Measurements from ENCODE around the gene KCNQ1.

KCNQ1 gene

DNA sequence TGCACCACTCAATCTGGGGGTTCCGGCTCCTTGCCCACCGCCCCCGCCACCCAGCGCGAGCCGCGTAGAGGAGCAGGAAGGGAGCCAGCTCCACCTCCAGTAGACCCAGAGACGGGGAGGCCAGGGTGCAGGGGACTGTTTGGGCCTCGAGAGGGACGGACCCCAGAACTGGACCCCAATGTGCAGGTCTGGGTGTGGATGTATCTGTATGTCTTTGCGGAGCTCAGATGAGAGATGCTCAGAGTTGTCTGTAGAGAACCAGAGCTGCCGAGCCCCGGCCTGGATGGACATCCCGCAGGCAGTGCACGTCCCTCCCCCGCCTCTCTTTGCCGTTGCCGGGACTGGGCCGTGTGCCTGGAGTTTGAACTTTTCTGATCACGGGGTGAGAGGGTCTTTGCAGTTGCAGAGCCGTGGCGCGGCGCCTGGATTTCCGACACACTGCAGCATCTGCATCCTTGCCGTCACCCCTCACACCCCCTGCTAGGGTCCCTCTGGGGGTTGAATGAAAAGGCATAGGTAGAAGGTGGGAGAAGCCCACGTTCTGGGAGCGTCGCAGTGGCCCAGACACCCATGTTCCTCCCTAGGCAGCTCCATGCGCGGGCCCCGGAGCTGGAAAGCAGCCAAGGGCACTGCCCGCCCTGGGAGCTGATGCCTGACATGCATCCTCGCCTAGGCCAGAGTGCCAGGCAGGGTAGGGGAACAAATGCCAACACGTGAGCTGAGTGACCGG, 105.2 kb downstream of the KCNQ1 start:
- no peak overlapping the region for H3K27ac Mint-ChIP-seq
- H3K4me1 Mint-ChIP-seq, result no peaks in the 10 kb centered on the region
- H3K4me3 Mint-ChIP-seq, result no peak overlapping the region
- DNase-seq (ENCODE audit: low spot score in 2 of 2), result no peak
- H3K36me3 Mint-ChIP-seq, result no peaks in the 10 kb centered on the region
- no peak for ATAC-seq
- no peaks in the 10 kb centered on the region for H3K9me3 Mint-ChIP-seq

DNA sequence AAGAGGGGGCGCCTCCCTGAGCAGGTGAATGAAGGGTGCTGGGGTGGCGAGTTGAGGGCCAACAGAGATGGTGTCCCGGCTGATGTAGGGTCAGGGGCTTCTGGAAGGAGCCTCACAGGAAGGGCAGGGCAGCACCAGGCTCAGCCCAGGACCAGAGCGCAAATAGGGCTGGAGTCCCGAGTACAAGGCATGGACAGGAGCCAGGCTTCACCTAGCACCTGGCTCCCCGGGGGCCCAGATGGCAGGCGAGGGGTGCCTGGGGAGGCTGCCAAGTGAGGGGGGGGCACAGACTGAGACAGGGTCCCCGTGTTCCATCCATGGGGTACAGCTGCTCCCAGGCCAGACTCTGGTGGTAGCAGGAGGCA, 105.8 kb downstream of the KCNQ1 start:
- DNase-seq (ENCODE audit: low spot score in 2 of 2) (no peak), ATAC-seq (no peak)
- H3K4me3 Mint-ChIP-seq, result no peak overlapping the region
- H3K4me1 Mint-ChIP-seq, result no peaks in the 10 kb centered on the region
- no peak overlapping the region for H3K27ac Mint-ChIP-seq
- H3K9me3 Mint-ChIP-seq, result no peaks in the 10 kb centered on the region
- no peaks in the 10 kb centered on the region for H3K36me3 Mint-ChIP-seq

DNA sequence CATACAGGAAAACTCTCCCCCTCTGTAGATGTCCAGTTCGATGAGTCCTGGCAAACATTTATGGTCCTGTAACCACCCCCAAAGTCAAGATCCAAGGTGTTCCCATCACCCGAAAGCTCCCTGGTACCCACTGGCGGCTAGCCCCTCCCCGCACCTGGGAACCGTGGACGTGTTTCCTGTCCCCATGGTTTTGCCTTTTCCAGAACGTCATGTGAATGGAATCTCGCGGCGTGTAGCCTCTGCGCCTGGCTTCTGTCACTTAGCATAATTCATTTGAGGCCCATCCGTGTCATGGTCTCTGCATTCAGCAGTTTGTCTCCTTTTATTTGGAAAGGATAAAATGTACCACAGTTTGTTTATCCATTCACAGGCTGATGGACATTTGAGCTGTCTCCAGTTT, 106.3 kb downstream of the KCNQ1 start:
- ATAC-seq, result no peak
- no peaks in the 10 kb centered on the region for H3K4me1 Mint-ChIP-seq
- H3K4me3 Mint-ChIP-seq, result no peak overlapping the region
- no peaks in the 10 kb centered on the region for H3K9me3 Mint-ChIP-seq
- no peak for DNase-seq (ENCODE audit: low spot score in 2 of 2)
- H3K27ac Mint-ChIP-seq, result no peak overlapping the region
- H3K36me3 Mint-ChIP-seq, result no peaks in the 10 kb centered on the region

DNA sequence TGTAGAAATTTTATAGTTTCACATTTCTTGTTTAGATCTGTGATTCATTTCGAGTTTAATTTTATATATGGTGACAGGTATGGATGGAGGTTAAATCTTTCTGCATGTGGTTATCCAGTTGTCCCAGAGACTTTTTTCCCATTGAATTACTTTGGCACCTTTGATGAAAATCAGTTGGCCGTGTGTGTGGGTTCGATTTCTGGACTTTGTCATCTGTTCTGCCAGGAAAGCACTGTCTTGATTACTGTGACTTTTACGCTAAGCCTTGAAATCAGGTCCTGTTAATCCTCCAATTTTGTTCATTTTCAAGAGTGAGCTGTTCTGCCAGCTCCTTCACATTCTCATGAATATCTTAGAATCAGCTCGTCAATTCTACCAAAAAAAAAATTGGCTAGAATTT, 107.4 kb downstream of the KCNQ1 start:
- ATAC-seq (no peak), DNase-seq (ENCODE audit: low spot score in 2 of 2) (no peak)
- H3K27ac Mint-ChIP-seq, result no peak overlapping the region
- H3K9me3 Mint-ChIP-seq, result no peaks in the 10 kb centered on the region
- H3K4me3 Mint-ChIP-seq, result no peak overlapping the region
- H3K36me3 Mint-ChIP-seq, result no peaks in the 10 kb centered on the region
- H3K4me1 Mint-ChIP-seq, result no peaks in the 10 kb centered on the region

DNA sequence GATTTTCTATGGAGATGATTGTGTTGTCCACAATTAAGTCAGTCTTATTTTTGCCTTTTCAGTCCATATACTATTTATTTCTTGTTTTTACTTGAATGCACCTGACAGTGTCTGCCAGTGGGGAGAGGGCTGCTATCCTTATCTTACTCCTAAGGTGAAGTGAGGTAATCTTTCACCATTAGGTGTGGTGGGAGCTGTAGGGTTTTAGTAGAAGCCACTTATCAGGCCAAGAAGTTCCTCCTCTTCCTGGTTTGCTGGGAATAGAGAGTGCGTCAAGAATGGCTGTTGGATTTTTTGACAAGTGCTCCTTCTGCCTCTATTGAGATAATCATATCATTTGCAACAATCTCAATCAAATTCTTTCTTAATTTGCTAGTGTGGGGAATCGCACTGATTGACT, 108.4 kb downstream of the KCNQ1 start:
- H3K4me1 Mint-ChIP-seq, result no peaks in the 10 kb centered on the region
- no peaks in the 10 kb centered on the region for H3K9me3 Mint-ChIP-seq
- no peak overlapping the region for H3K27ac Mint-ChIP-seq
- H3K36me3 Mint-ChIP-seq, result no peaks in the 10 kb centered on the region
- H3K4me3 Mint-ChIP-seq, result no peak overlapping the region
- no peak for DNase-seq (ENCODE audit: low spot score in 2 of 2)
- ATAC-seq, result no peak

DNA sequence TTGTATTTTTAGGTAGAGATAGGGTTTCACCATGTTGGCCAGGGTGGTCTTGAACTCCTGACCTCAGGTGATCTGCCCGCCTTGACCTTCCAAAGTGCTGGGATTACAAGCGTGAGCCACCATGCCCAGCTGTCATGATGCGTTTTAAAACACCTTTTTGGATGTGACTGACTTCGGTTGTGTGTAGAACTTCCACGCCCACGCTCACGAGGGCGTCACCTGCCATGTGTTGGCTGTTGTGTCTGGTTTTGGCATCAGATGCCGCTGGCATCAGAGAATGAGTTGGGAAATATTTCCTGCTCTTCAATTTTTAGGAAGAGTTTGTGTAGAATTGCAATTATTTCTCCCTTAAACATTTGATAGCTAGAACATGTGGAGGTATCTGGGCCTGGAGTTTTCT, 109.1 kb downstream of the KCNQ1 start:
- H3K4me1 Mint-ChIP-seq, result no peaks in the 10 kb centered on the region
- no peak overlapping the region for H3K4me3 Mint-ChIP-seq
- H3K9me3 Mint-ChIP-seq, result no peaks in the 10 kb centered on the region
- no peak overlapping the region for H3K27ac Mint-ChIP-seq
- H3K36me3 Mint-ChIP-seq, result no peaks in the 10 kb centered on the region
- DNase-seq (ENCODE audit: low spot score in 2 of 2), result no peak
- ATAC-seq, result no peak

DNA sequence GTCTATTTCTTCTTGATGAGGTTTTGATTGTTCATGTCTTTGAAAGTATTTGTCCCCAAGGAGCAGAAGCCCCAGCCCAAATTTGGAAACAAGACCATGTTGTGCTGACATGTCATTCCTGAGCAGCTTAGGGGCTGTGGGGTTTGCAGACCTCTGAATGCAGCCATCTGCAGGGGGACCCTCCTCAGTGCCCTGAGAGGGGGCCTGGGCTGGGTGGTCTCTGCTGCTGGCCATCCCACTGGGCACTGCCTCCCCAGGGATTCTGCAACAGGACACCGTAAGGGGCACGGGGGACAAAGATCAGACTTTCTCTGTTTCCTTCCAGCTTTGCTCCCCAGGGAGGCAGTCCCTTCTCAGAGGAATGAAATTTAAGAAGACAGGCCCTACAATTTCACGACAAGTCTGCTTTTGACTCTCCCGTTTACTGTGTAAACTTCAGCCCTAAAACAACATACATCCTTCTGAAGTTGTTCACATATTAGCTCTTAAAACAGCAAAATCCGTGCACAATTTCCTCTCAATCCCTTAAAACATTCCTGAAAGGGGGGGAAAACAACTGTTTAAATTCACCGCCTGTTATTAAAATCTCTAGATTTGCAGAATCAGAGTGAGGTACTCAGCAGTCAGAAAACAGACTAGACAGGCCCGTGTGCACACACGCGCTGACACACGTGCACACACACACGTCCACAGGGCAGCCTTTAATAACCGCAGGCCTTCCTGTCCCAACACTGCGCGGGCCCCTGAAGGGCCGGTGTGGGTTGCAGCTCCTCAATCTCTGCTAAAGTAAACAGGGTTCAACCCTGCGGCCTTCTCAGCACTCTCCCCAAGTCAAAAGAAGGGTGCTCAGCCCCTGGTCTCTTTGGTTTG, 109.8 kb downstream of the KCNQ1 start:
- Mint-ChIP-seq H3K4me1 (no peaks in the 10 kb centered on the region), H3K27ac (no peak overlapping the region), H3K9me3 (no peaks in the 10 kb centered on the region)

DNA sequence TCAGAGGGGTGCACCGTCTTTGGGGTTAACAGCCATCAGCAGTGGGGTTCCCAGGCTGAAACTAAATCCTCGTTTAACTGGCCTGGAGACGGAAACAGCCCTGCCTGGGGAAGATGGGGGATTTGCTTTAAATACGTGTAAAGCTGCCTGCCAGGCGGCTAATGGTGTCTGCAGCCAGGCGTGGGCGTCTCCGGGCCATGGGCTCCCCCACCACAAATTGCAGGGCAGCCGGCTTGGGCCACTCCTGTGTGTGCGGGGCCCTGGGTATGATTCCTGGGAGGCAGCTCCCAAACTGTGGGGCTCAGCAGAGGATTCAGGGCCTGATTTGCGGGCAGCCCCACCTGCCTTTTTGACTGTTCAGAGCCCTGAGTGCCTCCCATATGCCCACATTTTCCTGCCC, 110.5 kb downstream of the KCNQ1 start:
- no peaks in the 10 kb centered on the region for H3K9me3 Mint-ChIP-seq
- ATAC-seq, result no peak
- no peak overlapping the region for H3K27ac Mint-ChIP-seq
- H3K4me1 Mint-ChIP-seq, result no peaks in the 10 kb centered on the region
- H3K36me3 Mint-ChIP-seq, result no peaks in the 10 kb centered on the region
- no peak overlapping the region for H3K4me3 Mint-ChIP-seq
- DNase-seq (ENCODE audit: low spot score in 2 of 2), result no peak

More for the DNA sequence above, 109.8 kb downstream of the KCNQ1 start:
- H3K36me3 Mint-ChIP-seq, result no peaks in the 10 kb centered on the region
- ATAC-seq (no peak), DNase-seq (ENCODE audit: low spot score in 2 of 2) (no peak)
- H3K4me3 Mint-ChIP-seq, result no peak overlapping the region

DNA sequence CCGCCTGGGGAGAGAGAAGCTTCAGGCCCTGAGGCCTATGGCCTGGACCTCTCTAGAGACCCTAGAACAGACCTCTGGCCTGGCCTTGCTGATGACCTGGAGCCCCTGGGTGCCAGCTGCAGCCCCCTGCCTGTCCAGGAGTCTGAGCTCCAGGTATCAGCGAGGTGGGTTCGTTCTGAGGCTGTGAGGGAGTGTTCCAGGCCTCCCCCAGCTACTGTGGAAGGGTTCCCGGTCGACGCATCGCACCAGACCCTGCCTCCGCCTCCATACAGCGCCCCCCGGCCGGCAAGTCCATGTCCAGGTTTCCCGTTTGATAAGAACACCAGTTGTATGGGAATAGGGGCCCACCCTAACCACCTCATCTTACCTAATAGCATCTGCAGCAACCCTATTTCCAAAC, 111.1 kb downstream of the KCNQ1 start:
- Mint-ChIP-seq H3K4me3 (no peak overlapping the region), H3K27ac (no peak overlapping the region), H3K4me1 (no peaks in the 10 kb centered on the region), H3K9me3 (no peaks in the 10 kb centered on the region), H3K36me3 (no peaks in the 10 kb centered on the region)
- ATAC-seq (no peak), DNase-seq (ENCODE audit: low spot score in 2 of 2) (no peak)

DNA sequence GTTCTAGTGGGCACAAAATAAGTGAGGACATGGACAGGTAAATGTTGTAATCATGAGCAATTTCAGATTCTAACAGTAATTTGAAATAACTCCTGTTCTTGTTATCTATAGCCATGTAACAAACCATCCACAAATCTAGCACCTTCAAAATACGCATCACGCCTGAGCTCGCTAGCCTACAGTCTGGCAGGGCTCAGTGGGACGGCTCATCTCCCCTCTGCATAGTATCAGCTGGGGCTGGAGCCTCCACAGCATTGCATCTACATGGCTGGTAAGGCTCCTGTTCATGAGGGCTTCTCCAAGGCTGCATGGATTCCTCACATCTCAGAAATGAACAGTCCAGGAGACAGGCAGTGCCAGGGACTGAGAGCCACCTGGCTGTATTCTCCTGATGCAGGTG, 112.6 kb downstream of the KCNQ1 start:
- Mint-ChIP-seq H3K36me3 (no peaks in the 10 kb centered on the region), H3K4me3 (no peak overlapping the region), H3K9me3 (no peaks in the 10 kb centered on the region), H3K4me1 (no peaks in the 10 kb centered on the region), H3K27ac (no peak overlapping the region)
- ATAC-seq (no peak), DNase-seq (ENCODE audit: low spot score in 2 of 2) (no peak)

DNA sequence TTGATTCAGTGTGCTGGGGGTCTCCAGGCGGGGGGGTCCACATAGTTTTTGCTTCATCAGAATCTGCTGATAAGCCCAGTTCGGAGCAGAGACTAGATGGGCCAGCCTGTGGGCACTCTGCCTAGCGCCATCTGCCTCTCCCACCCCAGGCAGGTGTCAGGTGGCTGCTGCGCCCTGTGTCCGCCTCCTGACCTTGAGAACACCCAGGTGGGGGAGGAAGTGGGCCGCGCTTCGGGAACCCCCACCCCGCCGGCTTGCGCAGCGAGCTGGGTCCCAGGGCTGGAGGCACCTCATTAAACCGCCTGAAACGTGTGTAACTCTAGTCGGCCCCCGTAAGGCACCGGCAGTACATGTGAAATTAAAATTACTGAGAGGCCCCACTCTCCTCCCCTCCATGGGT, 113.6 kb downstream of the KCNQ1 start:
- H3K36me3 Mint-ChIP-seq, result no peaks in the 10 kb centered on the region
- ATAC-seq (no peak), DNase-seq (ENCODE audit: low spot score in 2 of 2) (no peak)
- H3K27ac Mint-ChIP-seq, result no peak overlapping the region
- no peak overlapping the region for H3K4me3 Mint-ChIP-seq
- H3K4me1 Mint-ChIP-seq, result no peaks in the 10 kb centered on the region
- H3K9me3 Mint-ChIP-seq, result no peaks in the 10 kb centered on the region

DNA sequence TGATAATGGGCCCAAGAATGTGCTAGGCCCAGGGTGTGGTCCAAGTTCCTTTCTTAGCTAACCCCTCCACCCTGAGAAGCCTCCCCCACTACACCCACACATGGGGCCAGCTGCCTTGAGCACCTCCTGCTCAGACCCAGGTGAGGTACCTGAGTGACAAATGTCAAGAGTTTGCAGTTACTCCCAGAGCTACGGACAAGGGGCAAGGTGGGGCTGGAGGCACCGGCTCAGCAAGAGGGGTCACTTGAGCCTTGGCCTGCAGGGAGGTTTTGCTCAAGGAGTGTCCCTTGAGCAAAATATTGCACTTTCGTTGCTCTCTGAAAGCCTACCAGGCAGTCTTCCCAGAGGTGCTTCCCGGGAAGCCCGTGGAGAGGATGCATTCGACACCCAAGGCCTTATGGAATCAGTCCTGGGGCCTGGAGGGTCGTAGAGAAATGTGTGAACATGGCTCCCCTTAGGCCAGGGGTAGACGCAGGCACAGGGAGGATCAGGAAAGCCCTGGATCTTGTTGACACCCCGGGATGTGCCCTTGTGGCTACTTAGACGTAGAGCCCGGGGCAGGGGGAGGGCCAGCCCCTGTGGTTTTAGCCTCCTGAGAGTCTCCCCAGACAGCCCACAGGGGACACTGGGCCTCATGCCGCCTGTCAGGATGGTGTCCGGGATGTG, 114.2 kb downstream of the KCNQ1 start:
- Mint-ChIP-seq H3K36me3 (no peaks in the 10 kb centered on the region), H3K27ac (no peak overlapping the region), H3K9me3 (no peaks in the 10 kb centered on the region), H3K4me1 (no peaks in the 10 kb centered on the region), H3K4me3 (no peak overlapping the region)
- ATAC-seq (no peak), DNase-seq (ENCODE audit: low spot score in 2 of 2) (no peak)

DNA sequence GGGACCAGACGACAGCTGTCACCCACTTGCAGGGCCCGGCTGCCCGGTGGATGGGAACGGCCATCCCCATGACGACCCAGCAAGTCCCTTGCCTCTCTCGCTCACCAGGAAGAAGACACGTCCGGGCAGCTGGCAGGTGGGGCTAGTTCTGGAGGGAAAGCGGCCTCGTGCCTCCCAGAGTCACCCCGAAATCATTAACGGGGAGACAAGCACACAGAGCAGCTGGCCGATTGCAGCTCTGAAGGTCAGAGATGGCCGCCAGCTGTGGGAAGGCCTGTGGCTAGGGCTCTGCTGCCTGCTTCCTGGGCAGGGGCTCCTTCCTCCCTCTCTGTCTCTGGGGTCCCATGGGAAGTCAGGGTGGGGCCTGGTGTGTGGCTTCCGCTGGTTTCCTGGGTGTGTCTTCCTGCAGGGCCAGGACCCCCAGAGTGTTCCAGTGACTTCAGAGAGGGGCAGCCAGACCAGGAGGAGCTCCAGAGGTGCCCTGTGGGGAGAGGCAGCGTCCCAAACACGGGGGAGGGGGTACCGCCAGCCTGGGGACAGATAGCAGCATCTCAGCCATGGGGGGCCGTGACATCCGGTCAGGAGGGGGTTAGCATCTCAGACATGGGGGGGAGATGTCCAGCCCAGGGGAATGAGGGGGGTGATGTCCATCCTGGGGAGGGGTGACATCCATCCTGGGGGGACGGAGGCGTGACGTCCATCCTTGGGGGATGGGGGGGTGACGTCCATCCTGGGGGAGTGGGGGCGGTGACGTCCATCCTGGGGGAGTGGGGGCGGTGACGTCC, 114.9 kb downstream of the KCNQ1 start:
- H3K4me1 Mint-ChIP-seq, result no peaks in the 10 kb centered on the region
- H3K27ac Mint-ChIP-seq, result no peak overlapping the region
- H3K9me3 Mint-ChIP-seq, result no peaks in the 10 kb centered on the region
- H3K4me3 Mint-ChIP-seq, result no peak overlapping the region
- ATAC-seq, result no peak
- DNase-seq (ENCODE audit: low spot score in 2 of 2), result no peak
- no peaks in the 10 kb centered on the region for H3K36me3 Mint-ChIP-seq

DNA sequence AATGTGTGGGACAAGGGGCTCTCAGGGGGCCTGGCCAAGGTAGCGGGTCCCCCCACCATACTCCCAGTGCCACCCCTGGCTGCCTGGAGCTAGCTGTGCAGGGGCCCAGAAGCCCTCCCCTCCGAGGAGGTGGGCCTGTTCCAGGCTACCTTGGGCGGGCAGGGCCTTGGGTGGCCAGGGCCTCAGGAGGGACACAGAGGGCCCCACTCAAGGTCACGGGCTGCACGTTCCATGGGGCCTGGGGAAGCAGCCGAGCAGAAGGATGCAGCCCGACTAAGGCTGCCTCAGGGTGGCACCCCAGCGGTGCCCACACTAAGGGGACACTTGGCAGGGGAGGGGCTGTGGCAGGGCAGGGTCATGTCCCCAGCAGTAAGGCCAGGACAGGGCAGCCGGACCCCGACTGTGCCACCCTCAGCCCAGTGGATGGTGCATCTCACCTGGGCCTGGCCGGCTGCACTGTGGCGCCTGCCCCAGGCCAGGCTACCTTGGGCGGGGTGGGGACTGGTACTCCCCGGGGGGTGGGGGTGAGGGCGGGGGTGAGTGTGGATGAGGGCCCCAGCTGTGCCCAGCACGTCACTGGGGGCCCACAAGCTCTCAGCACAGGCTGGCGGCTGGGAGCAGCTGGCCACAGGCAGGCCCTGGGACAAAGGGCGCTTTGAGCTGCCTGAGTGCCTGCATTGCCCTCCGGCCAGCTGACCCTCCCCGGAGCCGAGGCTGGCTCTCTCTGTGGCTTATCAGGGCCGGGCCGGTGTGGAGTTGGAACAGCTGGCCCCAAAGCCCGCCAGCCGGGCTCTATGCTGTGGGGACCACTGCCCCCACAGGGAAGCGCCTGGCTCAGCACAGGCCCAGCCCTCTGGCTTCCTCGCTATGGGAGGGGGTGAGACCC, 117.1 kb downstream of the KCNQ1 start:
- Mint-ChIP-seq H3K36me3 (no peaks in the 10 kb centered on the region), H3K27ac (no peak overlapping the region), H3K4me3 (no peak overlapping the region), H3K9me3 (no peaks in the 10 kb centered on the region), H3K4me1 (peaks cover 4% of the 10 kb centered on the region)
- peak; percentile 4 for ATAC-seq
- DNase-seq (ENCODE audit: low spot score in 2 of 2), result no peak

DNA sequence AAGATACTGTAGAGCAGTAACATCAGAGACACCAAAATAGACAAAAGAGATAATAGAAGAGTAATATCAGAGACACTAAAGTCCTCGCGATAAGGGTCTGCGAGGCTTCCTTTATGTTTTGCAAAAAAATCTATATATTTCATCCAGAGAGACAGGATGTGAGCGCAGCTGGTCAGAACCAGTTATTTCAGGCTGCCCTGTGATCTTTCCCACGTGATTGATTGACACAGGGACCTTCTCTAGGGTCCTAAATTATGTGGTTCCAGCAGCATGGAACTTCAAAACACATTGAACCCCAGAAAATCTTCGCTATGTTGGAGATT, 118.0 kb downstream of the KCNQ1 start:
- H3K27ac Mint-ChIP-seq, result no peak overlapping the region
- no peak for ATAC-seq
- no peak overlapping the region for H3K4me3 Mint-ChIP-seq
- no peaks in the 10 kb centered on the region for H3K36me3 Mint-ChIP-seq
- peaks cover 4% of the 10 kb centered on the region for H3K4me1 Mint-ChIP-seq
- no peak for DNase-seq (ENCODE audit: low spot score in 2 of 2)
- H3K9me3 Mint-ChIP-seq, result no peaks in the 10 kb centered on the region
